Small intestine (tissue), 7 donors: ENCODE data around the gene SPRR2D. TPM values are rescaled to one million over a fixed set of nuclear protein-coding genes. Genes with fewer than 3 reads are reported as not detected.
"Not testable (repeated sequence)": the region's sequence is repeated elsewhere in the genome, so short reads cannot be mapped to it uniquely, and the experiment has no call there.

Source experiments
- DNase-seq, 2 donors: peaks; one replicate each; pipeline versions ENCODE4 v3.0.0 to v3.0.0-alpha.2; 2013
- FAIRE-seq: peaks from 2 replicates; lab custom pipeline; 2012; peaks lifted over from hg19 to GRCh38; lab: Jason Lieb, UNC
- H3K27ac ChIP-seq, 3 donors: one replicate each; pipeline ENCODE4 v1.5.1; 2013; ENCODE audit warnings: low read length in 2 of 3, mild to moderate bottlenecking in 2 of 3, control low read depth in 1 of 3, inconsistent platforms in 1 of 3, low read depth in 1 of 3, moderate library complexity in 1 of 3
- H3K27me3 ChIP-seq, 3 donors: one replicate each; pipeline ENCODE4 v1.6.1; 2013; ENCODE audit warnings: low read length in 3 of 3, inconsistent platforms in 1 of 3; ENCODE audit not compliant: control insufficient read depth in 3 of 3, insufficient read depth in 3 of 3
- H3K36me3 ChIP-seq, 3 donors: one replicate each; pipeline ENCODE4 v1.6.1; 2013; ENCODE audit warnings: low read length in 3 of 3, inconsistent platforms in 1 of 3, low read depth in 1 of 3, mild to moderate bottlenecking in 1 of 3, moderate library complexity in 1 of 3; ENCODE audit not compliant: control insufficient read depth in 3 of 3, insufficient read depth in 2 of 3
- H3K4me1 ChIP-seq, 3 donors: one replicate each; pipeline ENCODE4 v1.6.1; 2013; ENCODE audit warnings: low read length in 2 of 3, inconsistent platforms in 1 of 3, low read depth in 1 of 3, mild to moderate bottlenecking in 1 of 3, moderate library complexity in 1 of 3; ENCODE audit not compliant: control insufficient read depth in 3 of 3, insufficient read depth in 2 of 3
- H3K4me3 ChIP-seq, 3 donors: one replicate each; pipeline ENCODE4 v1.5.1; 2013; ENCODE audit warnings: low read length in 3 of 3, control low read depth in 1 of 3, inconsistent platforms in 1 of 3, low read depth in 1 of 3, mild to moderate bottlenecking in 1 of 3, moderate library complexity in 1 of 3
- H3K9me3 ChIP-seq, 2 donors: one replicate each; pipeline ENCODE4 v1.6.1; 2013; ENCODE audit warnings: low read depth in 1 of 2, low read length in 1 of 2; ENCODE audit not compliant: control insufficient read depth in 2 of 2, insufficient read depth in 1 of 2
- WGBS, 3 donors: extraction: QIAGEN DNeasy Blood & Tissue Kit; methylation state at CpG; one replicate each; pipeline ENCODE4 v1.1.7; 2013; 5-methylcytosine and 5-hydroxymethylcytosine counted together
- polyA plus RNA-seq, 4 donors: library from polyadenylated mRNA; stranded (reverse) in 3 of 4; unstranded in 1 of 4; fragments of 200-250 nt in 3 of 4; fragments of 120-200 nt in 1 of 4; gene quantifications; one replicate each; pipeline versions ENCODE4 v1.2.1 to v1.2.3, GENCODE V29; 2013
- donor health status: healthy with polysubstance abuse.
- donor health status: control.
- donor health status: control.
- donor health status: Bipolar disorder and iron deficiency.
- donor health status: healthy.

Gene SPRR2D
- polyA plus RNA-seq, 4 donors = 0.49 TPM; not detected in 3

DNA sequence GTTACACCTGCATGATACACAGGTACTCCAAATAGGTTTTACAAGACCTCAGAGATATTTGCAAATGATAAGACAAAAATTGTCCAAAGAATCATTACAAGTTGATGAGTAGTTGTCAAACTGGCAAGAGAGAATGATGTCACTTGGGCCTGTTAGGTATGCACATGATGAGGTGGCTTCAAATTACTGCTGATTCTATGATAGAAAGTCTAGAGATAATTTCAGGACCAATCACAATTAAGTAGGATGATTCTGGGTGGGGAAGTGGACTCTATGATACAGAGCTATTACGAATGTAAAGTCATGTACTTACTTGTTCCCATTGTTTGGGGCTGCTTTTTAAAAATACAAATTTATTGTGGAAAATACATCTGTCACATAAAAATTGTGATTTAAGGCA lies 15.1 kb downstream of the SPRR2D start:
- Histone ChIP-seq H3K4me1 (no peaks in the 10 kb centered on the region), H3K27ac (no peak overlapping the region), H3K4me3 (no peak overlapping the region), H3K36me3 (no peaks in the 10 kb centered on the region), H3K9me3 (no peaks in the 10 kb centered on the region), H3K27me3 (no peaks in the 10 kb centered on the region)
- FAIRE-seq (no peak), DNase-seq (no peak)
- 77 to 84% (median 81%) methylated on average over 1 of the region's 1 CpG for WGBS, 3 donors

DNA sequence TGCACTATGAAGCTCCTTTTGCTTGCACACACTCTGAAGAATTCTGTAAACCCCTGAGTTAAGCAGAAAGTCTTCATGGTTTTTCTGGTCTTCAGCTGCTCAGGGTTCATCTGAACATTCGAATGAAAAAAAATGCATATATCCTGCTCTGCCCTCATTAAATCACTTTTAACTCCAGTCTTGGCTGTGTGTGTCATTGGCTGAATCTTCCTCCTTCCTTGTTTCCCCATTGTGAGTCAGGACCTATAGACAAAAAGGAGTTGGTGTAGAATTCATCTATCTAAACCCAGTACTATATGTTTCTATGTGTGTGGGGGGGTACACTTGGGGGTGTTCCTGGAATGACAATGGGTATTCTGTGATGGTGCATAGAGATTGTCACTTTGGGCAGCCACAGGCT lies 16.5 kb downstream of the SPRR2D start:
- Histone ChIP-seq H3K27ac (no peak overlapping the region), H3K27me3 (no peaks in the 10 kb centered on the region), H3K9me3 (no peaks in the 10 kb centered on the region), H3K4me1 (no peaks in the 10 kb centered on the region), H3K4me3 (no peak overlapping the region), H3K36me3 (no peaks in the 10 kb centered on the region)
- no peak for FAIRE-seq
- 83 to 84% (median 84%) methylated on average over 1 of the region's 1 CpG for WGBS, 3 donors
- no peak for DNase-seq

DNA sequence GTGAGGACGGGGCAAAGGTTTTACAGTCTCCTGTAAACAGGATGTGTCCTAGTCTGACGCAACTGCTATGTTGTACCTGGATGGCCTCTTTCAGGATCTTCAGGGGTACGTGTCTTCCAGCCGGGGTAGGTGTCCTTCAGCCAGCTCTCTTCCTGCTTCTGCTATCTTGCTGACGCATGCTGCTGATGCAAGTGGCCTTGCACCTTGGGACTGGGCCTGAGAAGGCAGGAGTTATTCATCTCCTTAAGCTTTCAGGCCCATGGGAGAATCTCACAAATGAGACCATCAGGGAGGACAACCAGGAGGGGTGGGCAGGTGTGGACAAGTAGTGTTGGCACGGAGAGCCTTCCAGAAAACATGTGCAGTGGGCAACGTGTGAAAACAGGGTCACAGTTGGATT lies 17.8 kb downstream of the SPRR2D start:
- 83 to 88% (median 83%) methylated on average over 7 of the region's 7 CpGs for WGBS, 3 donors
- Histone ChIP-seq H3K36me3 (no peaks in the 10 kb centered on the region), H3K9me3 (no peaks in the 10 kb centered on the region), H3K4me3 (no peak overlapping the region), H3K4me1 (no peaks in the 10 kb centered on the region), H3K27ac (no peak overlapping the region), H3K27me3 (peaks cover 0 to 2% (median 0%) of the 10 kb centered on the region in 3 donors)
- no peak for FAIRE-seq
- no peak for DNase-seq

DNA sequence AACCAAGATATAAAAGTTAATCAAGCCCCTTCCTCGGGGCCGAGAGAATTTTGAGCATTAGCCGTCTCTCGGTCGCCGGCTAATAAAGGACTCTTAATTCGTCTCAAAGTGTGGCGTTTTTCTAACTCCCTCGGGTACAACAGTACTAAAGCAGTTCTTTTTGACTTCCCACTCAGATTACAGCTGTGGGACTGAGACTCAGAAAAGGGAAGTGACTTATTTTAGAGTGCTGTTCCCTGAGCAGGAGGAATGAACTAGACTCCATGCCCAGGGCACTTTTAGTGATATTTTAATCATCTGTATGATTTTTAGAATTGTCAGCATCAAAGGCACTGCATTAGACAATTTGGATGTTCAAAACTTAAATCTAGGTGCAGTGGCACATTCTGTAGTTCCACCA lies 18.6 kb downstream of the SPRR2D start:
- H3K4me1 ChIP-seq, H3K36me3 ChIP-seq, H3K4me3 ChIP-seq, H3K9me3 ChIP-seq, H3K27me3 ChIP-seq, FAIRE-seq, DNase-seq, H3K27ac ChIP-seq: not testable (repeated sequence)
- WGBS, 3 donors = 41 to 61% (median 54%) methylated on average over 9 of the region's 9 CpGs

DNA sequence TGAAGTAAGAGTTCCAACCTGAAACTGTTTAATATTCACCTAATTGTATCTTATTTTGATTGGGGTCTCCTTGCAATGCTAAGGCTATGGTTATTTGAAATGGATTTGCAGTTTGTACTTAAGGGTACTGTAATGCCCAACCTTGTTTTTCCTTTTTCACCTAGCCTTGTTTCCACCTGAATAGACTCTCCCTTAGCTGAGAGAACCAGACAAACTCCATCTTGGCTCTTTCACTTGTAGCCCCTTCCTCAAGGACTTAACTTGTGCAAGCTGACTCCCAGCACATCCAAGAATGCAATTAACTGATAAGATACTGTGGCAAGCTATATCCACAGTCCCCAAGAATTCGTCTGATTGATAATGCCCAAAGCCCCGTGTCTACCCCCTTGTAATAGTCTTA lies 19.1 kb downstream of the SPRR2D start:
- not testable (repeated sequence) for FAIRE-seq, H3K4me3 ChIP-seq, DNase-seq, H3K36me3 ChIP-seq, H3K4me1 ChIP-seq, H3K27me3 ChIP-seq, H3K9me3 ChIP-seq, H3K27ac ChIP-seq
- WGBS, 3 donors = 3 to 20% (median 14%) methylated on average over 2 of the region's 2 CpGs

DNA sequence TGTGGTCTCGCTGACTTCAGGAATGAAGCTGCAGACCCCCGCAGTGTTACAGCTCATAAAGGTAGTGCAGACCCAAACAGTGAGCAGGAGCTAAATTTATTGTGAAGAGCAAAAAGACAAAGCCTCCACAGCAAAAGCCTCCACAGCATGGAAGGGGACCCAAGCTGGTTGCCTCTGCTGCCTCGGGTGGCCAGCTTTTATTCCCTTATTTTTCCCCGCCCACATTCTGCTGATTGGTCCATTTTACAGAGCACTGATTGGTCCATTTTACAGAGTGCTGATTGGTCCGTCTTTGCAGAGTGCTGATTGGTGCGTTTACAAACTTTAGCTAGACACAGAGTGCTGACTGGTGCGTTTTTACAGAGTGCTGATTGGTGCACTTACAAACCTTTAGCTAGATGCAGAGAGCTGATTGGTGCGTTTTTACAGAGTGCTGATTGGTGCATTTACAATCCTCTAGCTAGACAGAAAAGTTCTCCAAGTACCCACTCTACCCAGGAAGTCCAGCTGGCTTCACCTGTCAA lies 29.6 kb downstream of the SPRR2D start:
- H3K27me3 ChIP-seq, FAIRE-seq, H3K36me3 ChIP-seq, H3K4me3 ChIP-seq, H3K4me1 ChIP-seq, H3K27ac ChIP-seq, H3K9me3 ChIP-seq, DNase-seq: not testable (repeated sequence)
- WGBS, 3 donors = 85 to 86% (median 86%) methylated on average over 8 of the region's 8 CpGs

DNA sequence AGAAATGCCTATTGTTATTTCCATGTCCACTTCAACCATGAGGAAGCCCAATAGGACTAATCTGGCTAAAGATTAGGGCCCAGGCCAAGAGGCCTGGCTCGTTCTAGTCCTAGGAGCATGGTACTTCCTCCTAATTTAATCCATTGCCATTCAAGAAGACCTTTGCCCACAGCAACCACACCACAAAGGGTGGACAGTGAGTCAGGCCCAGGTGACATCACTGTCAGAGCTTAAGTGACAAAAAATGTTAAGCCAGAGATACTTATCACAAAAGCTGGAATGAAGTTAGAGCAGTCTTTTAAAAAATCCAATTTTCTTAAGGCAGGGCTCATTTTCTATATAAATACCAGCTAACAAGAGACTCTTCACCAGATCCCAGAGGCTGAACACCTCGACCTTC lies 39.5 kb downstream of the SPRR2D start, which contains the start of gene SPRR3:
TSS of gene SPRR3 (plus strand) at position 368 of the 400 bp plus-strand sequence. CDS start 1,272 bp downstream, outside the sequence.
- H3K4me1 ChIP-seq = no peaks in the 10 kb centered on the region
- FAIRE-seq (no peak), DNase-seq (no peak)
- no peaks in the 10 kb centered on the region for H3K9me3 ChIP-seq
- H3K27me3 ChIP-seq = no peaks in the 10 kb centered on the region
- H3K27ac ChIP-seq = no peak within 1 kb of the TSS
- WGBS, 3 donors = 18 to 48% (median 34%) methylated on average over 2 of the region's 2 CpGs
- no peak within 1 kb of the TSS for H3K4me3 ChIP-seq
- no peaks in the 10 kb centered on the region for H3K36me3 ChIP-seq

DNA sequence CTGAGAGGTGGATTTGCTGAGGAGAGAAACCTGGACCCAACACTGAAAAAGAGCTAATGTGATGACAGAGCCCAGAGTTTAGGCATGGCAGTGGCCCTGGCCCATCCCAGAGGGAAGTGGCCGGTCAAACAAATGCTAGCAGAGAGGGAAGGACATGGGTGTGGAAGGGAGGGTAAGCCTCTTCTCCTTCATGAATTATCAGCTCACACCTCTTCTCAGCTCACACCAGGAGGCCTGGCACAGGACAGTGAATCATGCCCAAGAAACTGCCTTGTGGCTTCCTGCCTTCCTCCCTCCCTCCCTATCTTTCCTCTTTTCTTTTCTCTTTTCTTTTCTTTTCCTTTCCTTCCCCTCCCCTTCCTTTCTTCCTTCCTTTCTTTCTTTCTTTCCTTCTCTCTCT lies 40.6 kb downstream of the SPRR2D start:
- Histone ChIP-seq H3K36me3 (no peaks in the 10 kb centered on the region), H3K9me3 (no peaks in the 10 kb centered on the region), H3K27me3 (no peaks in the 10 kb centered on the region), H3K4me3 (no peak overlapping the region), H3K4me1 (no peaks in the 10 kb centered on the region), H3K27ac (no peak overlapping the region)
- no peak for DNase-seq
- 86 to 100% (median 89%) methylated on average over 1 of the region's 1 CpG for WGBS, 3 donors
- no peak for FAIRE-seq

DNA sequence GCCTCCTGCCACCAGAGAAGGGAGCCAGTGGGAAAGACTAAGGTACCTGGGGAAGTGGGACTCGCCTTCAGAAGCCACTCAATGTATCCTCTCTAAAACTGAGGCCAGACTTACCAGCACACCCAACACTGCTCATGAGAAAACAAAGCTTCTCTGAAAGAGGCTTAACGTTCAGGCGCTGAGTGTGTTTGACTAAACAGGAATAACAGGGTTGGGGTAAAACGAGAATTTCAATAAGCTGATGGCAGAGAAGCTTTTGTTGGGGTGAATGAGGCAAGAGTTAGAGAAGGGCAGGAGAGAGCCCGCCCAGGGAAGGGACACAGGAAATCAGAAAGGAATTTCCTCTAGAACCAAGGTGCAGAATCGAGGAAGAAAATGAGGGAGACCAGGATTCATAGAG lies 41.1 kb downstream of the SPRR2D start:
- Histone ChIP-seq H3K27me3 (no peaks in the 10 kb centered on the region), H3K36me3 (no peaks in the 10 kb centered on the region), H3K9me3 (no peaks in the 10 kb centered on the region), H3K27ac (no peak overlapping the region), H3K4me1 (no peaks in the 10 kb centered on the region), H3K4me3 (no peak overlapping the region)
- FAIRE-seq (no peak), DNase-seq (no peak)
- WGBS, 3 donors = 64 to 75% (median 64%) methylated on average over 6 of the region's 6 CpGs
